ENCODE results near the gene PFKFB2. TPM values are rescaled to one million over a fixed set of nuclear protein-coding genes. Genes with fewer than 3 reads are reported as not detected.

PFKFB2 gene
- total and polyA plus RNA-seq, 2 donors (not counting 1 experiment from before 2014, with no cell fraction given) = 6.5 to 18.2 TPM

GRCh38 chr1:207115269-207115668 lies 62.2 kb downstream of the PFKFB2 start:
- DNase-seq (no peak), ATAC-seq (ENCODE audit: low read depth) (no peak)
- Histone ChIP-seq H3K27me3 (replicated peaks in 1 of 4; ENCODE audit: control extremely low read depth in 1 of 4, control insufficient read depth in 3 of 4, insufficient read depth in 4 of 4, low read length in 3 of 4) (no peaks in the 10 kb centered on the region), H2AFZ (ENCODE audit: insufficient read depth, low read depth, low read length, poor library complexity, severe bottlenecking) (no peak overlapping the region), H3K9me3 (ENCODE audit: control extremely low read depth in 1 of 3, control insufficient read depth in 2 of 3, insufficient read depth in 1 of 3, low read length in 2 of 3) (no peaks in the 10 kb centered on the region), H4K20me1 (ENCODE audit: control insufficient read depth, insufficient read depth, low read length, poor library complexity, severe bottlenecking) (no peaks in the 10 kb centered on the region), H3K4me3 (ENCODE audit: control extremely low read depth in 1 of 5, extremely low read depth in 1 of 5, insufficient read depth in 1 of 5, low read depth in 2 of 5, low read length in 4 of 5) (no peak overlapping the region), H3K27ac (ENCODE audit: low read length in 2 of 2) (no peak overlapping the region), H3K9ac (ENCODE audit: low read length) (no peak overlapping the region), H3K4me1 (ENCODE audit: control insufficient read depth in 2 of 2, insufficient read depth in 2 of 2, low read length in 2 of 2) (no peaks in the 10 kb centered on the region), H3K4me2 (replicated peaks; ENCODE audit: low read depth, low read length, poor library complexity, severe bottlenecking) (no peak overlapping the region), H3K36me3 (replicated peaks in 1 of 2; ENCODE audit: control extremely low read depth in 1 of 2, control insufficient read depth in 1 of 2, extremely low read depth in 1 of 2, insufficient read depth in 2 of 2, low read length in 1 of 2) (no peaks in the 10 kb centered on the region), H3K79me2 (ENCODE audit: control insufficient read depth, insufficient read depth, low read length) (no peaks in the 10 kb centered on the region)
- H3K4me1 Mint-ChIP-seq = no peaks in the 10 kb centered on the region
- no CpG with 5 or more reads among the region's 5 CpGs for WGBS (ENCODE audit: insufficient coverage)
- CTCF ChIA-PET = no interaction called here
- POLR2A ChIA-PET = no interaction called here
- H3K4me3 Mint-ChIP-seq = no peak overlapping the region
- intact Hi-C loops (cut with micrococcal nuclease) = no loop called here
- H3K27me3 Mint-ChIP-seq = peaks cover 14% of the 10 kb centered on the region
- no peaks in the 10 kb centered on the region for H3K9me3 Mint-ChIP-seq (ENCODE audit: insufficient read depth)
- TF ChIP-seq CTCF (IDR thresholded peaks at IDR 0.05) (no peak), EZH2 (IDR thresholded peaks at IDR 0.05; ENCODE audit: borderline replicate concordance, insufficient read depth, low read depth, low read length, poor library complexity, severe bottlenecking) (no peak)
- no peak overlapping the region for H3K27ac Mint-ChIP-seq

DNA sequence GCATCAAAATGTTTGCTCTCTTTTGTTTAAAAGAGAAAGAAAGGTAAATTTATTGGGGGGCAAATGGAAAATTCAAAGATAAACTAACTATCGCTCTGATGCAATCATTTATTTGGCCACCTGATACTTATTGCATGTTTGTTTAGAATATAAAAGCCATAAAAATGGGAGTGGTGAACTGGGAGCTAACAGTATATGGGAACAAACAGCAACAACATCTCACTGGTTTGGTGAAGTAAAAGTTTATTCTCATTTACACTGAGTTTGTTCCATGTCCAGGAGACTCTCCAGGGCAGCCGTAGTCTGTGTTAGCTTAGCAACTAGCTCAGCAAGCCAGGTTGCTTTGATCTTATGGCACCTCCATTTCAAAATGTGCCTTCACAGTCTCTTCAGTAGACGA lies 71.3 kb downstream of the PFKFB2 start:
- DNase-seq (no peak), ATAC-seq (ENCODE audit: low read depth) (no peak)
- TF ChIP-seq CTCF (IDR thresholded peaks at IDR 0.05) (no peak), EZH2 (IDR thresholded peaks at IDR 0.05; ENCODE audit: borderline replicate concordance, insufficient read depth, low read depth, low read length, poor library complexity, severe bottlenecking) (no peak)
- Histone ChIP-seq H3K4me3 (ENCODE audit: control extremely low read depth in 1 of 5, extremely low read depth in 1 of 5, insufficient read depth in 1 of 5, low read depth in 2 of 5, low read length in 4 of 5) (no peak overlapping the region), H3K79me2 (ENCODE audit: control insufficient read depth, insufficient read depth, low read length) (no peaks in the 10 kb centered on the region), H4K20me1 (ENCODE audit: control insufficient read depth, insufficient read depth, low read length, poor library complexity, severe bottlenecking) (no peaks in the 10 kb centered on the region), H3K27me3 (replicated peaks in 1 of 4; ENCODE audit: control extremely low read depth in 1 of 4, control insufficient read depth in 3 of 4, insufficient read depth in 4 of 4, low read length in 3 of 4) (no peaks in the 10 kb centered on the region), H3K4me2 (replicated peaks; ENCODE audit: low read depth, low read length, poor library complexity, severe bottlenecking) (no peak overlapping the region), H3K9me3 (ENCODE audit: control extremely low read depth in 1 of 3, control insufficient read depth in 2 of 3, insufficient read depth in 1 of 3, low read length in 2 of 3) (peaks cover 3 to 31% (median 14%) of the 10 kb centered on the region in 3 donors), H3K27ac (ENCODE audit: low read length in 2 of 2) (no peak overlapping the region), H3K36me3 (replicated peaks in 1 of 2; ENCODE audit: control extremely low read depth in 1 of 2, control insufficient read depth in 1 of 2, extremely low read depth in 1 of 2, insufficient read depth in 2 of 2, low read length in 1 of 2) (no peaks in the 10 kb centered on the region), H3K9ac (ENCODE audit: low read length) (no peak overlapping the region), H2AFZ (ENCODE audit: insufficient read depth, low read depth, low read length, poor library complexity, severe bottlenecking) (no peak overlapping the region), H3K4me1 (ENCODE audit: control insufficient read depth in 2 of 2, insufficient read depth in 2 of 2, low read length in 2 of 2) (no peaks in the 10 kb centered on the region)
- Mint-ChIP-seq H3K27me3 (peaks cover 6% of the 10 kb centered on the region), H3K9me3 (ENCODE audit: insufficient read depth) (peaks cover 12% of the 10 kb centered on the region), H3K4me3 (no peak overlapping the region), H3K27ac (no peak overlapping the region), H3K4me1 (no peaks in the 10 kb centered on the region)
- POLR2A ChIA-PET = no interaction called here
- 100% methylated on average over 1 of the region's 3 CpGs for WGBS (ENCODE audit: insufficient coverage)
- intact Hi-C loops (cut with micrococcal nuclease) = no loop called here
- CTCF ChIA-PET = no interaction called here

Measured in B cell (primary cell).